Transverse colon (tissue), 3 donors: ENCODE data around the gene OGA.

Experiments
- CTCF ChIP-seq, 5 experiments: fragments of 200-600 bp in 3 of 5; fragments of 450-650 bp in 2 of 5; sonication (generic) in 3 of 5; IDR thresholded peaks; 1 replicate in 2 of 5; 2 replicates in 3 of 5; pipeline ENCODE4 v1.5.1; 2016 to 2017; ENCODE audit warnings: antibody characterized with exemption in 5 of 5, inconsistent platforms in 3 of 5, mild to moderate bottlenecking in 2 of 5, moderate library complexity in 1 of 5
- EP300 ChIP-seq: sonication (generic); formaldehyde crosslinking; IDR thresholded peaks from one replicate; pipeline ENCODE4 v1.6.1; 2017; ENCODE audit warnings: antibody characterized with exemption, low read depth
- POLR2A ChIP-seq: fragments of 450-650 bp; IDR thresholded peaks from one replicate; pipeline ENCODE4 v1.6.1; 2016; ENCODE audit warnings: antibody characterized with exemption, mild to moderate bottlenecking, moderate library complexity

GRCh38 chr10:101828766-101829551, 10.7 kb upstream of the OGA start:
- TF ChIP-seq POLR2A, result no peak
- TF ChIP-seq CTCF (IDR thresholded peaks at IDR 0.05), result no peak
- TF ChIP-seq EP300, result no peak
